A172 (cell line): ENCODE measurements around the gene RRP15. TPM values are rescaled to one million over a fixed set of nuclear protein-coding genes. Genes with fewer than 3 reads are reported as not detected.
"Not testable (repeated sequence)": the region's sequence is repeated elsewhere in the genome, so short reads cannot be mapped to it uniquely, and the experiment has no call there.

Experiments used
- DNase-seq: peaks from one replicate; pipeline ENCODE4 v3.0.0-alpha.2; 2015; ENCODE audit warnings: low spot score
- total RNA-seq: library from RNA; depleted of rRNA; stranded (reverse); fragments of >200 nt; shearing (Covaris generic); gene quantifications from 2 replicates; pipeline ENCODE4 v1.2.3, GENCODE V29; 2014

Gene RRP15
- total RNA-seq, 1 experiment from 2014 or later = 26.2 TPM

- DNase-seq = no peak
Measured at GRCh38 chr1:218296162-218296561, 11.1 kb downstream of the RRP15 start.

DNA sequence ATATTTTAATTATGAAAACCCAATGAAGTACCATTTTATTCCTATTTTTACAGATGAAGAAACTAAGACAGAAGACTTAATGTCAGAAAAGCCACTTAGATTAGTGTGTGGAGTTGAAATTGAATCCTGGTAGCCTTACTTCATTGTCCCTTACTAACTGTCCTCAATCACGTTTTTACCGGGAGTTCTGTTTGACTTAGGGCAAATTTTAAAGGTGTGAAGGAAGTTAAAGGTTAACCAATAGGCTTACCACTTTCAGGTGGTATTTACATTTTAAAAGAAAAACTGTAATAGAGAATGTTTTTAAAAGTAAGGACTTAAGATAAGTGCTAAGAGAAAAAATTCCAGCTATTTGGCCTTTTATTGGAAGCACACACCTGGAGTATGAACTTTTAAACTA, 12.4 kb downstream of the RRP15 start:
- DNase-seq = no peak

DNA sequence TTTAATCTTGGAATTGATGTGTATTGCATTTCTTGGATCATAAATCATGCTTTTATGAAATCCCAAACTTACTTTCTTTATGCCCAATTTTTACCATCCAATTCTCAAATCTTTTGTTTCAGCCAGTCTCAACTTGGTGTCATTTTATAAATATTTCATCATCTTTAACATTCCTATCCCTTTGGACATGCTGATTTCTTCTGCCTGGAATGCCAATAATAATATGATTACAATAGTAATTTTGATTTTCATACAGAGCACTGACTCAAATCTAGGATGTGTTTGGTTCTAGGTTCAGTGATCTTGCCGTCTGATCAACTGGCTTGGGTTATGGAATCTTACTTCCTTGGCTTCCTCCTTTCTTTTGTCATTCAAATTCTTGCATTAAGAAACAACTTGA, 12.8 kb downstream of the RRP15 start:
- no peak for DNase-seq

DNA sequence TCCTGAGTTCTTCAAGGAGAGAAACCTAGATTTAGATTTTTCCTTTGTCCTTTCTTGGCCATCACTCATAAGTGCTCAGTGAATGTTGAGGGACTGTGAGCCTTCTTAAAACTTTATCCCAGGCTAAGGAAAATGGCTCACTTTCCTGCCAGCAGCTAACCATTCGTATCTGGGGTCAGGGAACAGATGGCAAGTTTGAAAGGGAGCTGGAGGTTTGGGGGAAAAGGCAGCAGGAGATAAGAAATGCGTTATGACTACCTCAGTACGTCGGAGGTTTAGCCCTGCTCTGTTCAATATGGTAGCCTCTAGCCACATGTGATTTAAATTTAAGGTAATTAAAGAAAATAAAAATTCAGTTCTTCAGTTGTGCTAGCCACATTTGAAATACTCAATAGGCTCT, 13.3 kb downstream of the RRP15 start:
- DNase-seq = no peak

DNA sequence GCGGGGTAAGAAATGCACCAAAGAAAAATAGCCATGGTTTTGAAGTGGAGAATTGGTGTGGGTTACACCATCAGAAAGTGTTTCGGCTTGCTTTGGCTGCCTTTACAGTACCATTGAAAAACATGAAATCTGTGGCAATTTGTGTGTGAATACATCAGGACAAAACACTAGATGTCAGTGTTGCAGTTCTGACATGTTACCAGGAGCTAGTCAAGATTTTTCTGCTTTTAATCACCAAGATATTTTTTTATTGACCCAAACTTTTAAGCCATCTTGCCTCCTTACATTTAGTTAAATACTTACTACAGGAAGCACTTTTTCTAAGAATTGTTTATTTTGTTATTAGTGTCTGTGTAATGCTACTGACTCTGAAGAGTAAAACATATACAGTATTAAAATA, 14.3 kb downstream of the RRP15 start:
- DNase-seq = peak; percentile 38

DNA sequence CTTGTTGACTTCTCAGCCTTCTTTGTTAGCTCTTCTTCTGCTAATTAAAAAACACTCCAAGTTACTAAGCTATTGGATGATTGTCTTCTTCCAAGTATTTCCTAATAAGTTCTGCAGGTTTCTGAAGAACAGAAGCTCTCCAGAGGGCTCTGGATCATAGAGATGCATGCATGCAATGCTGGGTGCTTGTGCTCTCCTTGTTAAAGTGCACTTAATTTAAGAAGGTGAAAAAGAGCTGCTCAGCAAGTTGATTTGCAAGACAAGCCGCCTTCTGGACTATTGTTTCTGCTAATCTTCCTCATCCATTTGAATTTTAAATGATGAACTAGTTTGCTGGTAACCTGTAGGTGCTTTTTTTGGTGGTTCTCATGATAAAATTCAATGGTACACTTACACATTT, 16.1 kb downstream of the RRP15 start:
- no peak for DNase-seq

- DNase-seq = no peak
Measured at GRCh38 chr1:218302155-218302554, 17.1 kb downstream of the RRP15 start.

- no peak for DNase-seq
Measured at GRCh38 chr1:218303176-218303879, 18.2 kb downstream of the RRP15 start.

DNA sequence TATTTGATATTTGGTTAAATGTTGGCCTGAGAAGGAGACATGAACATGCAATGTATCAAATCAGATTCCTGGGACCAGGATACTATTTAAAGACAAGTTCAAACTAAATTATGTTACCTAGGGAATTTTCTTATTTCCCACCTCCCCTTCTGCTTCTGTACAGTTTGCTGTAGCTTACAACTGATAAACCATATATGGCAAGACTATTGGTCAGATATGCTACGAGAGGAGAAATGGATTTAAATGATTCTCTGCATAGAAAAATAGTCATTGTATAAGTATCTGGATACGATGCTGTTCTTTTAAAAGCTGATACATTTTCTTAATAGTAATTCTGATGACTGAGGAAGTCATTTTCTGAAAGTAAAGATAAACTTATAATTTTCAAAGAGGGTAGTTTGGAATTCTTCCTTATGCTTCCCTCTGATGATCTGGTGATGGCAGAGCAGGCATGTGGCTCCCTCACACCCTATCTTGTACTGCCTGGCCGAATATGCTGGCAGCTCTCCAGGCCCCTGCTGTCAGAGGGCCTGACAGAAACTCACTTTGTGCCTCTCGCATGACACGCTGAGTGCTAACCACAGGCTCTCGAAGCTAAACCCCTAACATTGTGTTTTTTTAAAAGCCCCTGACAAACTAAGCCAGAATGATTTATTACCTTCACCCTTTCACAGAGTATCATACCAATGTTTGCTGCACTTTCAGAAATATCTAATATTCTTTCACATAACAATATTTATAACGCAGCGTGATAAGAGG, 19.4 kb downstream of the RRP15 start:
- peak; percentile 58 for DNase-seq

DNA sequence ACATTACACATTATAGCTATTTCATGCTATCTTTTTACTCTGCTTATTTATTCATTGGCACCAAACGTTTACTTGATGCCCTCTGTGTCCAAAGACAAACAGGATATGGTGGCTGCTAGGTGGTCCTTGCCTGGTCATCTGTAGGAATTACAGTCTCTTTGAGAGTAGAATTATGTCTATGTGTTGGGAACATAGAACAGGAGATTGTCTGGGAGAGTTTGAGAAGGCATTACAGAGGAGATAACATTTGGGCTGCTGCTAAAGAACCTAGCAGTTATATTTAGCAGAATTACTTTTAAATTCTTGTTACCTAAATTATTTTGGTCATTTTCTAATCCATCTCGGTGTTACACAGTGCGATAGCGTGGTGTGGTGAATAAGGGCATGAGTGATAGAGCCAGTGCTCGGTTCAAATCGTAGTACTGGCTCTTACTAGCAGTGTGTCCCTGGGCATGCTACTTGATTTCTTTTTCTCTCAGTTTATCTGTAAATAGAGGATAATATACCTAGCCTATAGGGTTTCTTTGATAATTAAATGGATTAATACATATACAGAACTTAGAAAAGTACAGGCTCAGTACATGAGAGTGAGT, 20.5 kb downstream of the RRP15 start:
- DNase-seq = no peak

GRCh38 chr1:218312509-218312908, 27.4 kb downstream of the RRP15 start:
- DNase-seq = no peak

DNA sequence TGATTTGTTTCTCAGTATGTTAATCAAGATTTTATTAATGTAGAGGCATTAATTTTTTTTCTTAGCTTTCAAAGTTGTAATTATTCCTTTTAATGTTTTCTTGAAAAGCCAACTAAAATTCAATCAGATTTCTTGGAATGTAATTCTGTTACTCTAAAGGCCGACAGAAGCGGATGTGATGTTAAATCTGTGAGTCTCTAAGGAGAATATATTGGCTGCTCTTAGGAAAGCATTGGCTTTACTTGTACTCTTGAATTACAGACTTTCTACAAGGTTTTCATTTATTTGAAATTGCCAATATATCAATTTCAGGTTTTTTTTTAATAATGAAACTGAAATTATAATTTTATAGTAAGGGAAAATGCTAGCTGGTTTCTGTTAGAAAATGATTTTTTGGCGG, 29.2 kb downstream of the RRP15 start:
- no peak for DNase-seq

- DNase-seq = no peak
Measured at GRCh38 chr1:218315638-218316037, 30.5 kb downstream of the RRP15 start.

- DNase-seq = no peak
Measured at GRCh38 chr1:218317061-218317460, 32.0 kb downstream of the RRP15 start.

DNA sequence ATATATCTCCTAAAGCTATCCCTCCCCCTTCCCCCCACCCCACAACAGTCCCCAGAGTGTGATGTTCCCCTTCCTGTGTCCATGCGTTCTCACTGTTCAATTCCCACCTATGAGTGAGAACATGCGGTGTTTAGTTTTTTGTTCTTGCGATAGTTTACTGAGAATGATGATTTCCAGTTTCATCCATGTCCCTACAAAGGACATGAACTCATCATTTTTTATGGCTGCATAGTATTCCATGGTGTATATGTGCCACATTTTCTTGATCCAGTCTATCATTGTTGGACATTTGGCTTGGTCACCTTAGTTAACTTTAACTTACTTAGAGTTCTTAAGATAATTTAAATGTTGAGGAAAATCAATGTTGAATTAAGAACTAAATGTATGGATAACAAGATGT, 35.1 kb downstream of the RRP15 start:
- DNase-seq = not testable (repeated sequence)

GRCh38 chr1:218322762-218323161, 37.7 kb downstream of the RRP15 start:
- no peak for DNase-seq

DNA sequence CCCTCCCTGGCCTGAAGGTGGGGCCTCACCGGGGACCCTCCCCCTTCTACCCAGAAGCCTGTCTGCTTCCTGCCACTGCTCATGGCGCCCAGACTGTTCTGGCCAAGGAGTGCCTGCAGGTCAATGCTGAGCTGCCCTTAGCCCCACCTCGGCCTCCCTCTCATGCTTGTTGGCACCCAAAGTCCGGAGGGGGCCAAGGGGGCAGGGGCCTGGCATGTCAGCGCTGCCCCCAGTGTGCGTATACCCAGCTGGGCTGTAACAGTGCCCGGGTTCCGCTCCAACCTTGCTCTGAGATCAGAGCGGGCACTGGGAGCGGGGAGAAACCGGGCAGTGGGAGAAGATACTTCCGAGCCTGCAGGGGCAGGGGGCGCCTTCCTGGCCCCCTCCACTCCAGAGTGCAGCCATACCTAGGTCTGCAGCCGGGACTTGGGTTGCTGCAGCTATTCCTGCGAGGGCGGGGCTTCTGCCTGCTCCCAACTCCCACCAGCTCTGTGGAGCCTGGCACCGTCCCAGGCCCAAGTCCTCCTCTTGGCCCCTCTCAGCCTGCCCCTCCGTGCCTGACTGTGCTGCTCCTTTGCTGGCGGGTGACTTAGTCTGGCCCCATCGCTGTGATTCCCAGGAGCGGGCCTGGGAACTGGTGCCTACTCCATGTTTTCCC, 38.6 kb downstream of the RRP15 start:
- DNase-seq = no peak

DNA sequence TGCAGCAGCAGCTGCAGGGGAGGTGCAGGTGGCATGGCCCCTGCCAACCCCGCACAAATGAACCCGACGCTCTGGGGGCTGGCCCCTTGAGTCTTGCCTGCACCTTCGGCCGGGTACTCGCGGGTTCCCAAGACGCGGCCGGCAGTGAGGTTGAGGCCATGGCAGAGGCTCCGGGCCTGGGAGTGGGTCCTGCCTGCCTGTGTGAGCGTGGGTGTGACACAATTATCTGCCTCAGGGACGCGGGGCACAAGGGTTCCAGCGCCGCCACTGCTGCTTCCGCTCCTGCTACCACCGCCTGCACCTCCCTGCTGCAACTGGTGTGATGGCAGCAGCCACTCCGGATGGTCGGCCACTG, 39.1 kb downstream of the RRP15 start:
- no peak for DNase-seq

- no peak for DNase-seq
Measured at GRCh38 chr1:218328769-218329168, 43.7 kb downstream of the RRP15 start.

DNA sequence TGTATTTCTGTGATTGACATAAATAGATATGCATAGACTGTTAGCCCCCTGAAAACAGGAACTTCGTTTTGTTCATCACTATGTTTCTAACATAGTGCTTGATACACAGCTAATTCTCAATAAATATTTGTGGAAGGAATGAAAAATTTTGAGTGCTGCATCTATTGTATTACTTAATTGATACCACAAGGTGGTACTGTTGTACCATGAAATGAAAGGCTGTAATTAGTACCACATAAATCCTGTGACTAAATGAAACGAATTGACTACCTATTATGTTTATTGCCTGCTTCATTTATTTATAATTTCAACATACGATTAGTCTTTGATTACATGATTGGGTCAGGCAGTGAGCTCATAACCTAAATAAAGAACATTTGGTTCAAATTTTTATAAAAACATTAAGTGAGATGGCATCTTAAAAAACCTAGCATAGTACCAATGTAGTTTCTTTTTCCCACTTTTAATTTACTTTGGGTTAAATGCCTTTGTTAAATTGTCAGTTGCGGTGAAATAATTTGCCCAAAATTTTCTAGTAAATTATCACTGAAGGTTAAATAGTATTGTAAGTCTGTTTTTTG, 45.0 kb downstream of the RRP15 start:
- DNase-seq = peak; percentile 47

- DNase-seq = no peak
Measured at GRCh38 chr1:218332416-218332815, 47.3 kb downstream of the RRP15 start.

DNA sequence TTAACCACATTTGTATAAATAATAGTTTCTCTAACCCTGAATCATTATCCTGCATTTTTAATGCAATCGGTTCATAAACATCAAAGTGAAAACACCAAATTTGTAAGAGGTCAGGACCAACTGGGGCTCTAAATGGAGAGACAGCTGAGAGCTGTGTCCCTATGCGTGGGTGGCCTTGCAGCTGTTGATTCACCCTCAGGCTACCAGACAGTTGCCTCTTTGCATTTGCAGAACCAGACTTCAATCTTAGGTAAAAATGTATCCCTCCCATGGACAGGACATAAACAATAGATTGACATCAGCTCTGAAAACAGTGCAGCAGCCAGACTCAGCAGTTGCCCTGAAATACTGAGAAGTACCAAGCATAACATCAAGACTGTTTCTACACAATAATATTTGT, 51.2 kb downstream of the RRP15 start:
- DNase-seq = no peak
